Activated CD4-positive, alpha-beta T cell treated with anti-CD3 and anti-CD28 coated beads, Interleukin-10, Interleukin-2, amounts not matched to agents 100 ng/mL and 50 ng/mL, durations not matched to agents 16 hours and 8 hours (primary cell): ENCODE data around the gene PROB1.
"Not testable (repeated sequence)": the region's sequence is repeated elsewhere in the genome, so short reads cannot be mapped to it uniquely, and the experiment has no call there.

Experiments used
- DNase-seq: peaks from one replicate; pipeline ENCODE4 v3.0.0-alpha.2; 2020

PROB1 gene

DNA sequence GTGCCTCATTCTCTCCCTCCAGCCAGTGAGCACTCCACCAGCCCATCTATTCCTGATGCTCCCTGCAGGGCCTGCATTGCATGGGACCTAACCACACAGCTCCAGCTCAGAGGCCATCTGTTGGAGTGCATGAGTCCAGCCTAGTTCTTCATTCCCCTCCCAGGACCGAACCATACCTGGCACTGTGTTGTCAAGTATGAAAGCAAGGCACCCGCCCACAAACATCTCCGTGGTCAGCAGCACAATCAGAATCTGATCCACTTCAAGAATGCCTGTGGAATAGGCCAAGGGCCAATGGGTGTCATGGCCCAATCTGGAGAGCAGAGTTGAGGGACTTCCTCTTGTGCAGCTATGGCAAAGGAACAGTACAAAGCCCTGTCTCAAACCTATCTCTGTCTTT is 17.7 kb downstream of the PROB1 start:
- no peak for DNase-seq

DNA sequence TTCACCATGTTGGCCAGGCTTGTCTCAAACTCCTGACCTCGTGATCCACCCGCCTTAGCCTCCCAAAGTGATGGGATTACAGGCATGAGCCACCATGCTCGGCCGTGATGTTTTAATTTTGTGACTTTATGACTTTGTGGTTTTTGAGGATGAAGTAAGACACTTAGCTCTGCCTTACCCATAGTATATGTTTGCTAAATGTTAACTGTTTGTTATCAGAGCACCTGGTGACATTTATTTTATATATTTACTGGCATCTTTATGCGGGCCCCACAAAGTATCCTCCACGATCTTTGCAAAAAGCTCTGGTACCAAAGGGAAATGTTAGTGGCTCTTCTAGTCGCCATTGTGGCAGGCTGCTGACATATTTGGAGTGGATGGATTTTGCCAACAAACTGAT is 18.5 kb downstream of the PROB1 start:
- no peak for DNase-seq

DNA sequence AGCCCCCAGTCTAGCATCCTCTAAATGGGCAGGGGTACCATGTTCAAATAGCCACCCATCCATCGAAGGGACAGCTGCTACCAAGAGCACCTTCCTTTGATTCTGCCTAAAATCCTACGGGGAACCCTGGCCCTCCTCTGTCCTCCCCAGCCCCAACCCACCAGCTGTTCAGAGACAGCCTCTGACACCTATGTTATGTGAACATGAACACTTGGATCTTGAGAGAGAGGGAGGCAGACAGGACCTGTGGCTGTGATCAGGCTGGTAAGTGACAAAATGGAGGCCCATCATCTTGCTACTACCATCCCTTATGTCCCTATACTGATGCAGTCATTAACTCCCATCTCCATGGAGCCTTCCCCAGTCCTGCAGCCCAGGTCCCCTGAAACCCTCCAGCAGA is 20.0 kb downstream of the PROB1 start:
- DNase-seq, result no peak

DNA sequence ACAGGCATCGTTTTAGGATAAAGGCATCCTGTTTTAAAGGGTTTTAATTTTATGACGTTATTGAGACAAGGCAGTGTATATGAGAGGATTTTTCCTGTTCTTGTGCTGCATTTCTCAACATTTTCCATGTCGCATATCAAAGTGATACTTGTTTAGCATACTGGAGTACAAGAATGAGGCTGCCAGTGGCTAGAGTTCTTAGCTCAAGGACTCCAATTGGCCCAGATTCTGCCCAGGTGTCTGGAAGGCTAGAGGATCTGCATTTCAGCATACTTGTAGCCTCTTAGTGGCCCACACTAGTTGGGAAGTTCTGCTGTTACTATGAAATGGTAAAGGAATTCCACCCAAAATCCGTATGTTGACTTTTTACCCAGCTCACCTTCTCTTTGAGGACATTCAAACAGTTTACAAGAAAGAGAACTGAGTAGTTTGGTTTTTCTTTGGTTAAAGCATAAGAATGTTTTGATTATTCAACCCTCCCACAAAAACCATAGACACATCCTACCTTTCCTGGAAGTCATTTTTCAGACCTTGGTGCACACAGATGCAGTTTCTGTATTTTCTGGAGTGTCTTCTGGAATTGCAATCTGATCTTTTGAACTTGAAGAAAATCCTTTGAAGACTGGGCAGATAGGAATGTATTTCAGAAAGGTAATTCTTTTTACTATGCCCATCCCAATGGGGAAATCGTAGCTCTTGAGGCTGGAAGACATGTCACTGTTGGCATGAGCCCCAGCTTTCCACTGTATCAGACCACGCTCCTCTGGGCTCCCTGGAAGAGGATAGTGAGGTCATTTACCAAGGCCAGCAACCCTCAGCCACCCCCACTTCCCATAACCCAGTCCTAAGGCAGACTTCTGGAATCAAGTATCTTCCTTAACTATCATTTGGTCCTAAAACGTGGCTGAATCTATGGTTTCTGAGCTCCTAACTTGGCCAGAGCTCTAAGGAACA is 23.1 kb downstream of the PROB1 start:
- no peak for DNase-seq

DNA sequence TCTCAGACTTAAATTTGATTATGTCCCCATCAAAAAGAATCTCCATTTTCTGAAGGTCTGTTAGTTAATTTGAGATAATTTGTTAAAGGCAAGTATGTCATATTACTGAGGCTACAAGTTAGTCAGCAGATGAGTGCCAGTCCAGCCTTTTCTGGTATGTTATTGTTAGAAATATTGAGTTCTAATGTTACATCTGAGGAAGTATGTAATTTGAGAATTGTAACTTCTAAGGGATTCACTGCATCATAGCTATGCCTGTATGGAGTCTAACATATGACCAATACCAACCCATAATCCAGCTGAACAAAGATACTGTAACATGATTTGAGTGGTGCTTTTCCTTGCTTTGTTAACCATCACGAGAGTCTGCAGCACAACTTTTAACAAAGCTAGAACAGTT is 25.7 kb downstream of the PROB1 start:
- DNase-seq, result no peak

DNA sequence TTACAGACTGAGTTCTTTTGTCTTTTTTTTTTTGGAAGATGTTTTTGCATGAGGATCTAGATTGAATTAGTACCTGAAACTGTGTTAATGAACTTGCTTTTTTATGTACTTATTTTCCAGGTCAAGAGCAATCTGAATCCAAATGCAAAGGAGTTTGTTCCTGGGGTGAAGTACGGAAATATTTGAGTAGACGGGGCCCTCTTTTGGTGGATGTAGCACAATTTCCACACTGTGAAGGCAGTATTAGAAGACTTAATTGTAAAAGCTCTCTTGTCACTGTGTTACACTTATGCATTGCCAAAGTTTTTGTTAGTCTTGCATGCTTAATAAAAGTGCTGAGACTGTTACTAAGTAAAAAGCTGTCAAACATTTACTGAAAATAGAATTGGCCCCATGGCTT is 26.3 kb downstream of the PROB1 start:
- no peak for DNase-seq

DNA sequence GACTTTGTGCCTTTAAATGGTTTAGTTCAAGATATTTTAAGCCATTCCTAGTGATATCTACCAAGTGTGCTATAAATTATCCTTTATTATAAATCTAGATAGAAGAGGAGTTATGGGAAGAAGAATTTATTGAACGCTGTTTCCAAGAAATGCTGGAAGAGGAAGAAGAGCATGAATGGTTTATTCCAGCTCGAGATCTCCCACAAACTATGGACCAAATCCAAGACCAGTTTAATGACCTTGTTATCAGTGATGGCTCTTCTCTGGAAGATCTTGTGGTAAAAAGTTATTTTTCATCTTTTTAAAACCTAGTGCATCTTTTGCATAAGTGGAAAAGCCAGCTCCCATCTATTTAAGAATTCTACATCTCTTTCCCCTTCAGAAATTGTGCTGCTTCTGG is 30.4 kb downstream of the PROB1 start:
- no peak for DNase-seq

DNA sequence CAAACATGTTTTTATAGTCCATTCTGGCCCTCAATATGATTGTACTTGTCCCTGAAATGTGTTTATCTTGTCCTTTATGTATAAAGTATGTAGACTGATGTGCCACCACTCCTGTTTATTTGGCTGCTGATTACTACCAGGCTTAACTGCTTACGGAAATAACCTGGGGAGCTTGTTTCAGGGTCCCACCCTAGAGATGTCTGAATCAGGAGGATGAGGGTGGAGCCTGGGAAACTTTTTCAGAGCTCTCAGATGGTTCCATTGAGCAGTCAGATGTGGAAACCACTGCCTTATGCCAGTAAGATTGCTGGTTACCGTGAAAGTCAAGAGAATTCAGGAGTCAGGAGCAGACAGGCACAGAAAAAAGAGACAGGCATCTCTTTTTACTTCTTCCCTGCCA is 31.0 kb downstream of the PROB1 start:
- DNase-seq, result no peak

DNA sequence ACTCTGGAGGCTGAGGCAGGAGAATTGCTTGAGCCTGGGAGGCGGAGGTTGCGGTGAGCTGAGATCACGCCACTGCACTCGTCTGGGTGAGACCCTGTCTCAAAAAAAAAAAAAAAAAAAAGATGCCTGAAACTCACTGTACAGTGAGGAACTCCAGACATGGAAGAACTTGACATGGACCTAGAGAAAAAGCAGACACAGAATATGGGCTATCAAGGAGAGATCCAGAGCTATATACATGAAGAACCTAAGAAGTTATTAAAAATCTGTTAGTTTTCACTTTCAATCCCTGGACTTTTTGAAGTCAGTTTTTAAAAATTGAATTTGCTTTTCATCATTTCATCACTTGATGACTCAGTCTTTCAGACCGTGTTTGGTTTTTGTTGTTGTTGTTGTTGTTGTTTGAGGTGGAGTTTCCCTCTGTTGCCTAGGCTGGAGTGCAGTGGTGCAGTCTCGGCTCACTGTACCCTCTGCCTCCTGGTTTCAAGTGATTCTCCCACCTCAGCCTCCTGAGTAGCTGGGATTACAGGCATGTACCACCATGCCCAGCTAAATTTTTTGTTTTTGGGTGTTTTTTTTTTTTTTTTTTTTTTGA is 33.0 kb downstream of the PROB1 start:
- DNase-seq, result peak; percentile 28

DNA sequence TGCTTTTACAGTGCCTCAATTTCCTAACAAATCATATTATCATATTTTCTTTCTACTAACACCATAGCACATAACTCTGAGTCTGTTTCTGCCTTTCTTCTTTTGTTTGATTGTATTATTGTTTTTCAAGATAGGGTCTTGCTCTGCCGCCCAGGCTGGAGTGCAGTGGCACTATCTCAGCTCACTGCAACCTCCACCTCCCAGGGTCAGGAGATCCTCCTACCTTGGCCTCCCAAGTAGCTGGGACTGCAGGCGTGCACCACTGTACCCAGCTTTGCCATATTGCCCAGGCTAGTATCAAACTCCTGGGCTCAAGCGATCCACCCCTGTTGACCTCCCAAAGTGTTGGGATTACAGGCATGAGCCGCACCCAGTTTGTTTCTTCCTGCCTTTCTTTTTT is 34.5 kb downstream of the PROB1 start:
- DNase-seq, result no peak

DNA sequence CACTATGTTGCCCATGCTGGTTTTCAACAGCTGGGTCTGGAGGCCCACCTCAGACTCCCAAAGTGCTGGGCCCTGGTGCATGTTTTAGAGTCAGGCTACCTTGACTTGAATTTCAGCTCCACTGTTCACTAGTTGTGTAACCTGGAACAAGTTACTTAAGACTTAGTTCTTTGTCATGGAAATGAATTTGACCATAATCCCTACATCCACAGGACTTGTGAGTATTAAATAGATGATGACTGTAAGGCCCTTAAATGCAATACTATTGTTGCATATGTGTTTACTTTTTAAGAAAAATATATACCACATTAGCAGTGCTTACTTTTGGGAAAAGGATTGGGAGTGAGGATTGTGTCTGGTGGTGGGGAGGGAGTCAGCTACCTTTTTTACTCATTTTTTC is 36.8 kb downstream of the PROB1 start:
- DNase-seq, result no peak

DNA sequence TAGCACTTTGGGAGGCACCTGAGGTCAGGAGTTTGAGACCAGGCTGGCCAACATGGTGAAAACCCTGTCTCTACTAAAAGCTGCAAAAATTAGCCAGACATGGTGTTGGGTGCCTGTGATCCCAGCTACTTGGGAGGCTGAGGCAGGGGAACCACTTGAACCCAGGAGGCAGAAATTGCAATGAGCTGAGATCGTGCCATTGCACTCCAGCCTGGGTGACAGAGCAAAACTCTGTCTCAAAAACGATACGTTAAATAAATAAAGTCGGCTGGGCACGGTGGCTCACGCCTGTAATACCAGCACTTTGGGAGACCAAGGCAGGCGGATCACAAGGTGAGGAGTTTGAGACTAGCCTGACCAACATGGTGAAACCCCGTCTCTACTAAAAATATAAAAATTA is 39.0 kb downstream of the PROB1 start:
- DNase-seq, result not testable (repeated sequence)

DNA sequence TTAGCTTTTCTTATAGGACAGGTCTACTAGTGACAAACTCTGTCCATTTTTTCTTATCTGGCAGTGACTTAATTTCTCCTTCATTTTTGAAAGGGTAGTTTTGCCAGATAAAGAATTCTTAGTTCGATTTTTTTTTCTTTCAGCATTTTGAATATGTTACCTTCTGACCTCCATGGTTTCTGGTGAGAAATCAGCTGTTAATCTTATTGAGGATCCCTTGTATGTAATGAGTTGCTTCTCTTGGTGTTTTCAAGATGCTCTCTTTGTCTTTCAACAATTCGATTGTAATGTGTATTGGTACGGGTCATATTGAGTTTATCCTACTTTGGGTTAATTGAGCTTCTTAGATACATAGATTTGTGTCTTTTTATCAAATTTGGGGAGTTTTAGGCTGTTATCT is 40.7 kb downstream of the PROB1 start:
- DNase-seq, result no peak

DNA sequence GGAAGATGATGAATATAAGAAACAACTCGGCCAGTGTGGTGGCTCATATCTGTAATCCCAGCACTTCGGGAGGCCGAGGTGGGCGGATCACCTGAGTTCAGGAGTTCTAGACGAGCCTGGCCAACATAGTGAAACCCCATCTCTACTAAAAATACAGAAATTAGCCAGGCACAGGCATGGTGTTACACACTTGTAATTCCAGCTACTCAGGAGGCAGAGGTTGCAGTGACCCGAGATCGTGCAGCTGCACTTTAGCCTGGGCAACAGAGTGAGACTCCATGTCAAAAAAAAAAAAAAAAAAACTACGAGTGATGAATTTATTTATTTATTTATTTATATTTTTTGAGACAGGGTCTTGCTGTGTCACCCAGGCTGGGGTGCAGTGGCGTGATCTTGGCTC is 47.0 kb downstream of the PROB1 start:
- DNase-seq, result not testable (repeated sequence)

DNA sequence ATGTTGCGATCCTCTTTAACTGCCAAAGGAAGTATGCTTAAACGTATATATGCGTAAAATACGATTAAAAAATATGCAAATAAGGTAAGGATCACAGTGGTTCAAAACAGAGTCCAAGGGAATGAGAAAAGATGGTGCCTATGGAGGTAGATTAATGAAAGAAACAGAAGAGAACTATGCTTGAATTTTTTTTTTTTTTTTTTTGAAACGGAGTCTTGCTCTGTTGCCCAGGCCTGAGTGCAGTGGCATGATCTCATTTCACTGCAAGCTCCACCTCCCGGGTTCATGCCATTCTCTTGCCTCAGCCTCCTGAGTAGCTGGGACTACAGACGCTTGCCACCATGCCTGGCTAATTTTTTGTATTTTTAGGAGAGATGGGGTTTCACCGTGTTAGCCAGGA is 49.5 kb downstream of the PROB1 start:
- DNase-seq, result not testable (repeated sequence)

DNA sequence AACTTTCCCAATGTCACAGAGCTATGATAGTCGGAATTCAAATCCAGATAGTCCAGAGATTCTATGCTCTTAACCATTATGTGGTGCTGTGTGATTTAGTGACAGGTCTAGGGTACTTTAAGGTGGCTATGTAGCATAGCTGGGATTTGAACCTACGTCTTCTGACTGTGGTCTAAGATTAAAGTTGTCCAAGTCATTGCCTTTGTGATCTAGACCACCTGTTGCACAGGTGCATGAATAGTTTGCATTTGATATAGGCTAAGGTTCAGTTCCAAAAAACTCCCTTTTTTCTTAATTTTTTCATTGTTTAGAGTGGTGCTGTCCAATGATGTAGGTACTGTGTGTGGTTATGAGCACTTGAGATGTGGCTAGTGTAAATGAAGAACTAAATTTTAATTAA is 50.7 kb downstream of the PROB1 start:
- no peak for DNase-seq

DNA sequence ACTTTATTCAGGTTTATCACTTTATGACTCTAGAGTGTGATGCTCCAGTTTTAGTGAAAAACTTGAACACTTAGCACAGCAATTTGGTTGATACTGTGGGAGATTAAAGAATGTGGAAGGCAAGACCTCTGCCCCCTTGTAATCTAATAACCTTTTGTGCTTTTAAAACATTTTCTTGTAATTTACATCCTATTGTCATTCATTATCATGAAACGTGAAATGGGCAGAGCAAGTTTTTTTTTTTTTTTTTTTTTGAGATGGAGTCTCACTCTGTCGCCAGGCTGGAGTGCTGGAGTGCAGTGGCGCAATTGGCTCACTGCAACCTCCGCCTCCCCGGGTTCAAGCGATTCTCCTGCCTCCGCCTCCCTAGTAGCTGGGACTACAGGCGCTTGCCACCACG is 51.4 kb downstream of the PROB1 start:
- no peak for DNase-seq

DNA sequence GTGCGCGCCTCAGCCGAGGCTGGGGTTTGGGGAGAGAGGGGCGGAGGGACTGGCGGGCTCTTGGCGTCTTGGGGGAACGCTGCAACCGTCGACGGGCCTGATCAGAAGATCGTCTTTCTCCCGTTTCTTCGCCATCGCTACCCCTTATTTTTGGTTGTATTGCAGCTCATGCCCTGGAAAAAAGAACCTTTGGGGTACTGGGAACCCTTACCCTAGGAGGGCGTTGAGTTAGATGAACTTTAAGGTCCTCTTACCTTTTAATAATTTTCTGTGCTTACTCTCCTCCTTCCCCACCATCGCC is 52.5 kb downstream of the PROB1 start:
- peak; percentile 89 for DNase-seq

DNA sequence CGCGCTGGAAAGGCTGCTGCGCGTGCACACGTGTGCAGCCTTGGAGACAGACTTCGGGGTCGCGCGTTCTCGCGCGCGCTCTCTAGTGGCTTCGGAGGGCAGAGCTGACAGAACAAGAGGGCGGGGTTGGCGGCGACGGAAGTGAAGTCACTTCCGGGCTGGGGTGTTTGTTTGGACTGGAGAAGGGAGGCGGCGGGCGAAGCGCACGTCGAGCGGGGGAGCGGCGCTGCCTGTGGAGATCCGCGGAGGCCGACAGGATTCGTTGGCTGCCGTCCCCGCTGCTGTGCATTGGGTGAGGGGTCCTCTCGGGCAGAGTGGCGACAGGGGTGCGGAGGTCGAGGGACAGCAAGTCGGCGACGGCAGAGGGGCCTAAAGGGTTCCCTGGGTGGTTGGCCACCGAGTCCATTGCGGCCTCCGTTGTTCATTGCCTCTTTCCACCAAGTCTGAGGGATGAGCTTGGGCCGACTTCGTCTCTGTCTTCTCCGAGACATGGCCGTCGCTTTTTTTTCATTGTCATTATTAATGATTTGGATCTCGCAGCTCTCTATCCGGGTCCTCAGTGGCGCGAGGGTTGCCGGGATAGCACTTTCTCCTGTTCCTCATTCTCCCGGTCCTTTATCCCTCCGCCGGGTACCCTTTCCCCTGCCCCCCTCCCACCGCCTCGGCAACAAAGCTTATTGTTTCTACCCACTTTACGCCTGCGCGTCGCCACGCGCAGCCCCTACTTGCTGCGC is 53.0 kb downstream of the PROB1 start, which contains the start of gene PAIP2:
TSS of gene PAIP2 (plus strand) at position 166 of the 734 bp plus-strand sequence. CDS start 21,931 bp downstream, outside the sequence.
- peak; percentile 99 for DNase-seq

DNA sequence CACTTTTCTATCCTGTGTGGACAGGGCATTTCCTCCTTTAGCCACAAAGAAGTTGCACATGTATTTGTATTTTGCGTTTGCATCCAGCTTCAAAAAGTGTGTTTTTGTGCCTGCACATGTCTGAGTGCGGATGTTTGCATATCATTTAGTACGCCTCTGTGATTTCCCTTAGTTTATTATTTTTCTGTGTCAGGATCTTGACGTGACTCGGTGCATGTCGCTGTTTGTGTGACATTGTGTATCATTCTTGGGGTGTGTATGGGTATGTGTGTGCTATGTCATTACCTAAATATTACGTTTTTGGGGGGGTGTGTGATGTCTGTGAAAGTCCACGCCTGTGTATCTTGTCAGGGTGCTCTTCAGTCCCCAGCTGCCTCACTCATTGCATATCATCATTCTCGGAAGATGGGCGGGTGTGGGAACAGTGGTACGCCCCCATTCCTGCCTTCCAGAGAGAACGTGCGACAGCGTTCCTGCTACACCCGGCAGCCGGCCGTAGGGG is 53.7 kb downstream of the PROB1 start:
- DNase-seq, result no peak
